HepG2 (cell line): Measurements from ENCODE around the gene PAQR6. TPM values are rescaled to one million over a fixed set of nuclear protein-coding genes. Genes with fewer than 3 reads are reported as not detected.

Experiments
- ATAC-seq: fragments of 200-7000 bp; cut with Tn5 transposase; 3 replicates; pipeline ENCODE4 v1.9.1; 2020; ENCODE audit warnings: mild to moderate bottlenecking, moderate library complexity
- BruUV-seq: library from RNA; stranded (reverse); fragments of 400-500 nt; replicated peaks from 2 replicates; lab custom pipeline; 2021; lab: Mats Ljungman, UMichigan
- CTCF ChIA-PET: fragments of 300-600 bp; formaldehyde crosslinking; extraction: SDS; loops from one replicate; lab custom pipeline; 2021; ENCODE audit warnings: low total read pairs, inconsistent platforms, low intra/inter-chr PET ratio; lab: Yijun Ruan, JAX
- POLR2A ChIA-PET: fragments of 350-600 bp; sonication (Branson Sonifier 250); formaldehyde crosslinking; loops from one replicate; lab custom pipeline; 2020; ENCODE audit warnings: antibody characterized with exemption, inconsistent platforms; lab: Yijun Ruan, JAX
- DNase-seq: peaks from one replicate; pipeline ENCODE4 v3.0.0-alpha.2; 2015; ENCODE audit warnings: low spot score
- FAIRE-seq: peaks from 3 replicates; lab custom pipeline; 2011; peaks lifted over from hg19 to GRCh38; lab: Jason Lieb, UNC
- H2AFZ ChIP-seq: one replicate; pipeline ENCODE4 v1.6.1; 2011; ENCODE audit warnings: low read length, inconsistent platforms
- H3K27ac ChIP-seq: fragments of 300-600 bp; 3 replicates; pipeline ENCODE4 v1.8.0; 2011; ENCODE audit warnings: mixed run types, mild to moderate bottlenecking, mixed read lengths, low read length, inconsistent platforms; ENCODE audit not compliant: insufficient read depth; ENCODE audit errors: extremely low read length
- H3K27me3 ChIP-seq, 2 experiments: fragments of 200-600 bp in 1 of 2; 2 replicates in 1 of 2; 3 replicates in 1 of 2; pipeline versions ENCODE4 v1.6.0 to v1.8.0; 2011; ENCODE audit warnings: low read length in 2 of 2, mild to moderate bottlenecking in 2 of 2, moderate library complexity in 2 of 2, inconsistent platforms in 1 of 2; ENCODE audit not compliant: insufficient read depth in 2 of 2, control insufficient read depth in 1 of 2
- H3K36me3 ChIP-seq, 2 experiments: fragments of 200-600 bp in 1 of 2; replicated peaks in 1 of 2; 2 replicates in 1 of 2; 3 replicates in 1 of 2; pipeline versions ENCODE4 v1.5.1 to v1.8.0; 2011; ENCODE audit warnings: low read length in 2 of 2, inconsistent platforms in 1 of 2; ENCODE audit not compliant: insufficient read depth in 2 of 2, control insufficient read depth in 1 of 2
- H3K4me1 ChIP-seq: 2 replicates; pipeline ENCODE4 v1.5.1; 2012; ENCODE audit warnings: low read length, inconsistent platforms; ENCODE audit not compliant: insufficient read depth
- H3K4me2 ChIP-seq: 2 replicates; pipeline ENCODE4 v1.6.0; 2011; ENCODE audit warnings: low read depth, low read length, inconsistent platforms
- H3K4me3 ChIP-seq, 3 experiments: fragments of 200-600 bp in 1 of 3; sonication (generic), shearing (Covaris generic) in 1 of 3; replicated peaks in 1 of 3; 2 replicates each; pipeline ENCODE4 v1.5.1; 2011 to 2016; ENCODE audit warnings: low read length in 3 of 3, inconsistent platforms in 2 of 3, low read depth in 2 of 3, mild to moderate bottlenecking in 2 of 3, control low read depth in 1 of 3, mixed read lengths in 1 of 3; ENCODE audit not compliant: insufficient read depth in 1 of 3
- H3K79me2 ChIP-seq: one replicate; pipeline ENCODE4 v1.6.1; 2011; ENCODE audit warnings: low read length, inconsistent platforms; ENCODE audit not compliant: insufficient read depth
- H3K9ac ChIP-seq: 2 replicates; pipeline ENCODE4 v1.6.0; 2011; ENCODE audit warnings: mild to moderate bottlenecking, low read depth, low read length, inconsistent platforms; ENCODE audit not compliant: insufficient read depth
- H3K9me3 ChIP-seq: 2 replicates; pipeline ENCODE4 v1.5.1; 2012; ENCODE audit warnings: mild to moderate bottlenecking, low read length
- H4K20me1 ChIP-seq: 2 replicates; pipeline ENCODE4 v1.6.0; 2011; ENCODE audit warnings: inconsistent platforms, mild to moderate bottlenecking, low read length, moderate library complexity; ENCODE audit not compliant: insufficient read depth
- AGO2 ChIP-seq: fragments of 200-400 bp; formaldehyde crosslinking; optimal IDR thresholded peaks from 2 replicates; pipeline ENCODE3; 2017; ENCODE audit warnings: mild to moderate bottlenecking, low read depth, low read length, moderate library complexity
- BRD4 ChIP-seq: sonication (generic); formaldehyde crosslinking; IDR thresholded peaks from 2 replicates; pipeline ENCODE4 v1.4.0; 2020; ENCODE audit warnings: missing genetic modification reagents
- DRAP1 ChIP-seq: IDR thresholded peaks from 2 replicates; pipeline ENCODE4 v1.6.1; 2016; ENCODE audit warnings: missing genetic modification reagents, missing compliant biosample characterization
- MLXIP ChIP-seq: sonication (generic); formaldehyde crosslinking; IDR thresholded peaks from 2 replicates; pipeline ENCODE4 v1.9.0; 2021; ENCODE audit warnings: missing genetic modification reagents, borderline replicate concordance
- RBFOX2 ChIP-seq: fragments of 200-400 bp; formaldehyde crosslinking; IDR thresholded peaks from 2 replicates; pipeline ENCODE4 v1.6.1; 2017; ENCODE audit warnings: low read depth, mild to moderate bottlenecking, low read length
- ZBTB39 ChIP-seq: sonication (generic); formaldehyde crosslinking; IDR thresholded peaks from 2 replicates; pipeline ENCODE4 v1.5.0; 2020; ENCODE audit warnings: missing genetic modification reagents
- ZFX ChIP-seq: sonication (generic); formaldehyde crosslinking; IDR thresholded peaks from 2 replicates; pipeline ENCODE4 v1.4.0; 2020; ENCODE audit warnings: mild to moderate bottlenecking, low read depth, missing genetic modification reagents, moderate library complexity
- ZNF256 ChIP-seq: sonication (generic); formaldehyde crosslinking; conservative IDR thresholded peaks from 2 replicates; pipeline ENCODE4 v1.4.0; 2020; ENCODE audit warnings: missing genetic modification reagents
- ZNF460 ChIP-seq: sonication (generic); formaldehyde crosslinking; IDR thresholded peaks from 2 replicates; pipeline ENCODE4 v1.5.1; 2020; ENCODE audit warnings: missing genetic modification reagents, mild to moderate bottlenecking, borderline replicate concordance
- WGBS: methylation state at CpG from one replicate; pipeline ENCODE4 v1.1.6; 2017; ENCODE audit warnings: low lambda C conversion rate; 5-methylcytosine and 5-hydroxymethylcytosine counted together
- in situ Hi-C: cut with HindIII; loops from 2 replicates; pipeline ENCODE4 v1.10.0; 2017; ENCODE audit warnings: low pct_unique_long_range_greater_than_20kb; ENCODE audit not compliant: extremely low pct_ligation_motif_present
- intact Hi-C: fragments of 100-400 bp; cut with micrococcal nuclease; formaldehyde crosslinking; loops from one replicate; pipeline ENCODE4 v1.10.0; 2022; ENCODE audit not compliant: unreplicated experiment
- polyA plus RNA-seq, 8 experiments: library from polyadenylated mRNA; depleted of rRNA in 3 of 8; stranded (reverse) in 7 of 8; unstranded in 1 of 8; fragments of >200 nt; fragmentation: Illumina TruSeq in 4 of 8; extraction: Trizol in 4 of 8; gene quantifications; 2 replicates each; pipeline versions ENCODE4 v1.2.1 to v1.2.3, GENCODE V29; 2011 to 2016; ENCODE audit warnings: low read depth in 4 of 8, missing spikeins in 1 of 8, mixed read lengths in 1 of 8; ENCODE audit not compliant: insufficient read depth in 1 of 8
- total RNA-seq, 5 experiments: library from RNA; depleted of rRNA; stranded (reverse); fragments of >200 nt; fragmentation: Illumina TruSeq; extraction: Trizol; gene quantifications; 2 replicates each; pipeline ENCODE4 v1.2.3, GENCODE V29; 2016; ENCODE audit warnings: low read depth in 1 of 5

The PAQR6 gene
- total and polyA plus RNA-seq, 2 of the 13 experiments (the other 11 are each of a cell fraction or from before 2014, with no cell fraction given): 0.82 to 1.4 TPM

- Histone ChIP-seq H3K27me3 (no peaks in the 10 kb centered on the region; a peak in 1 of 5 replicates), H3K4me3 (no peak overlapping the region), H3K4me1 (no peaks in the 10 kb centered on the region), H3K9me3 (no peaks in the 10 kb centered on the region), H2AFZ (no peak overlapping the region), H3K4me2 (no peak overlapping the region), H4K20me1 (no peaks in the 10 kb centered on the region), H3K36me3 (peaks cover 39 to 76% of the 10 kb centered on the region in 2 experiments), H3K79me2 (no peaks in the 10 kb centered on the region), H3K9ac (no peak overlapping the region), H3K27ac (no peak overlapping the region)
- intact Hi-C loops: no loop called here
- FAIRE-seq: no peak
- CTCF ChIA-PET: no interaction called here
- no peak for ATAC-seq
- no TSS peak for BruUV-seq
- 97% methylated on average over 4 of the region's 4 CpGs for WGBS
- no peak for DNase-seq
- POLR2A ChIA-PET: interaction anchor here (1.5 kb wide), 1 partner anchor 15 kb away, joined by 6 read pairs; the partner anchor contains the start of gene SMG5
- 0 out of 2 replicates have a peak, but pooled peaks have one; percentile 6 for TF ChIP-seq RBFOX2
- no peak for TF ChIP-seq ZNF256 (CRISPR knock-in tag)
- no peak for TF ChIP-seq DRAP1 (CRISPR knock-in tag)
- no peak for TF ChIP-seq ZFX (CRISPR knock-in tag)
- in situ Hi-C loops: no loop called here
Measured at GRCh38 chr1:156268336-156268735, 20.5 kb upstream of the PAQR6 start.

GRCh38 chr1:156266051-156266450 lies 18.2 kb upstream of the PAQR6 start:
- ChIA-PET POLR2A (no interaction called here), CTCF (no interaction called here)
- H3K9me3 ChIP-seq: no peaks in the 10 kb centered on the region
- in situ Hi-C loops: no loop called here
- H3K79me2 ChIP-seq: no peaks in the 10 kb centered on the region
- no peaks in the 10 kb centered on the region for H4K20me1 ChIP-seq
- intact Hi-C loops: no loop called here
- FAIRE-seq (no peak), ATAC-seq (no peak), DNase-seq (no peak)
- no peak overlapping the region for H2AFZ ChIP-seq
- H3K27me3 ChIP-seq: no peaks in the 10 kb centered on the region; a peak in 1 of 5 replicates
- BruUV-seq: TSS peak; percentile 53
- no peak overlapping the region for H3K9ac ChIP-seq
- no peak overlapping the region for H3K27ac ChIP-seq
- no peaks in the 10 kb centered on the region for H3K4me1 ChIP-seq
- H3K4me3 ChIP-seq: no peak overlapping the region
- peaks cover 40 to 76% of the 10 kb centered on the region in 2 experiments for H3K36me3 ChIP-seq
- H3K4me2 ChIP-seq: no peak overlapping the region
- 94% methylated on average over 13 of the region's 13 CpGs for WGBS
- no peak for TF ChIP-seq ZBTB39 (CRISPR knock-in tag)
- no peak for TF ChIP-seq ZNF460 (CRISPR knock-in tag)
- no peak for TF ChIP-seq BRD4 (CRISPR knock-in tag)
- peak; percentile 22 for TF ChIP-seq AGO2
- no peak for TF ChIP-seq MLXIP (CRISPR knock-in tag)
